ENCODE measurements around the gene HCRTR1.

HCRTR1 gene

DNA sequence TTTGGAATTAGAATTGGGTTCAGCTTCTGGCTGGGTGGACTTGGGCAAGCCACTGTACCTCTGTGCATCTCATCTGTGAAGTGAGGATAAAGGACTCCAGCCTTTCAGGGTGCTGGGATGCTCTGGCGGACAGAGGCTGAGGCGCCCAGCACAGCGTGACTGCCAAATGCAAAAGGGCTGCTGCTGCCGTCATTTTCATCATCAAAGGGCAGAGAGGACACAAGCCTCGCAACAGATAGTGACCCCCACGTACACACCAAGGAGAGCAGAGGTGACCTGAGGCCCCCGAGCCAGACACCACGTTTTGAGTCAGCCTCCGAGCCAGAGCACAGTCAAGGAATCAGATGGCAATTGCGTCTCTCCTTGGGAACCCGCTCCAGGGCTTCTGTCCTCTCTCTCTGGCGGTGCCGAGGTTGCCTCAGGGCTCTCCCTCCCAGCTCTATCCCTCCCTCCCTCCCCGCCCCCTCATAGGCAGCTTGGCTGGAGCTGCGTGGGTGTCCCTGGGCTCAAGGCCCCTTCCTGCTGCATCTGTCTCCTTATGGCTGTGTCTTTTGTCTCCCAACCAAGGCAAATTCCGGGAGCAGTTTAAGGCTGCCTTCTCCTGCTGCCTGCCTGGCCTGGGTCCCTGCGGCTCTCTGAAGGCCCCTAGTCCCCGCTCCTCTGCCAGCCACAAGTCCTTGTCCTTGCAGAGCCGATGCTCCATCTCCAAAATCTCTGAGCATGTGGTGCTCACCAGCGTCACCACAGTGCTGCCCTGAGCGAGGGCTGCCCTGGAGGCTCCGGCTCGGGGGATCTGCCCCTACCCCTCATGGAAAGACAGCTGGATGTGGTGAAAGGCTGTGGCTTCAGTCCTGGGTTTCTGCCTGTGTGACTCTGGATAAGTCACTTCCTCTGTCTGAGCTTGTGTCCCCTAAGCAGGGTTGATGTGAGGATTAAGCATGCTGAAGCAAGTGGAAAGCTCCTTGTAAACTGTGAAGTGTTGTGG is 9.0 kb downstream of the HCRTR1 start:
- no peak for DNase-seq (ENCODE audit: low read depth)

DNA sequence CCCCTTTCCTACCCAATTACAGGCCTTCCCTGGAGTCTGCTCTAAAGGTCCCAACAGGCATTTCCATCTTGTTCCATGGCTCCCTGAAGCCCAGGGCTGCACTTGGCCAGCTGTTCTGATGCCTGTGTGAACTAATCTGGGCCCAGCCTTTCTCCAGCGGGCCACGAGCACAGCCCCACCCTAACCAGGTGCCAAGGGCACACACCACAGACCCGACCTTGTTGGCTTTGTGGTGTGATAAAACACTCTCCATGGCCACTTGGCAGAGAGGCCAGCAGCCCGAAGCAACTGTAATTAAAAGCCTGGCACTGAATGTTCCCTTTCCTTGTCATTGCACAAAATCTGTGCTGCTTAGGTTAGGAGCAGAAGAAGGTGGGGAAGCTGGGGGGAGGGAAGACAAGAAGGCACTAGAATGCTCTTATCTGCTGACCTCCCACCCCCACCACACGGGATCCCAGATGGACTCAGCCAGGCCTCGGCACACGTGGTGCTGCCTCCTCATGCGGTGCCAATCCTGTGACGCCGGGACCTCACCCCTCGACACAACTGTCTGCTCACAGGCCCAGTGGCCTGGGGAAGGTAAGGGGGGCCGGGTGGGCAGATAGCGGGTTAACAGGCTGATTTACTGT is 9.9 kb downstream of the HCRTR1 start:
- DNase-seq (ENCODE audit: low read depth) = no peak

DNA sequence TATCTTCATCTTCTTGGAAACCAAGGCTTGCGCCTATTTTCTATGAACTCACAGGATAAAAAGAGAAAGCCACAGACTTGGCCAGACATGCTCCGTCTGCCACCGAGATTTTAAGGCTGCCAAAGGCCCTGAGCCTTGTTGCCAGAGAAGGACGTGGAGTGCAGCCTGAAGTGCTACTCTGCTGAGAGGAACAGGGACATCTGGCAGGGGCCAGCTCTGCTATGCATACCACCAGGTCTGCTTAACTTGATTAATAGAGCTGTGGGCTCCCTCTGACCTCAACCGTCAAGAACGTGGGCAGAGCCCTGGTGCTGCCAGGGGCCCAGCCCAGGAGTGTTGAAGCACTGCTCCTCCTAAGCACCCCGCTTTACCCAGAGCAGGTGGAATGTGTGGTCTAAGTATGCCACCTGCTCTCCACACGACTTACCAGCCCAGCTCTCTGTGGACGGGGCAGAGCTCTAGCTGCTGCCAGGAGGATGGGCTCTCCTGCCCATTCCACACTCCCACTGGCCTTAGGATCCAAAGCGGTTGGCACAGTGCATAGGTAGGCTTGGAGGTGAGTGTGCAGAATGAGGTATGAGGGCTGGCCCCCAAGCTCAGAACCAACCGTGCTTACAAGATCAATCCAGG is 10.6 kb downstream of the HCRTR1 start:
- no peak for DNase-seq (ENCODE audit: low read depth)

- DNase-seq (ENCODE audit: low read depth) = no peak
Measured at GRCh38 chr1:31628931-31629556, 11.6 kb downstream of the HCRTR1 start.

DNA sequence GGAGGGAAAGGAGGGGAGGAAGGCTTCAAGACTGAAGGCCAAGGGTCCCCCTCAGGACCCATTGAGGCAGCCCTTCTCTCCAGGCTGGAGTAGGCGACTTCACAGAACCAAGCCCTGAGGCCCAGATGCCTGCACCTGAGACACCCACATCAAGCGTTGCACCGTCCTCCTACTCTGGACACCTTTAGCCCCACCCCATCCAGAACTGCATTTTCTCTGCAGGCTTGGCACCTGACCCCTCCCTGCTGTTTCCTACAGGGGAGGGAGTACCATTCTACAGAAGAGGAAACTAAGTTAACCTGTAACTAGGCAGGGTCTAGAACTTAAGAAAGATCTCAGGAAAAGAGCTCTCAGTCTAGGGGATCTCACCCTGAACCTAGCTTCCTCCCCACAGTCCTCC is 15.2 kb downstream of the HCRTR1 start:
- no peak for DNase-seq (ENCODE audit: low read depth)

DNA sequence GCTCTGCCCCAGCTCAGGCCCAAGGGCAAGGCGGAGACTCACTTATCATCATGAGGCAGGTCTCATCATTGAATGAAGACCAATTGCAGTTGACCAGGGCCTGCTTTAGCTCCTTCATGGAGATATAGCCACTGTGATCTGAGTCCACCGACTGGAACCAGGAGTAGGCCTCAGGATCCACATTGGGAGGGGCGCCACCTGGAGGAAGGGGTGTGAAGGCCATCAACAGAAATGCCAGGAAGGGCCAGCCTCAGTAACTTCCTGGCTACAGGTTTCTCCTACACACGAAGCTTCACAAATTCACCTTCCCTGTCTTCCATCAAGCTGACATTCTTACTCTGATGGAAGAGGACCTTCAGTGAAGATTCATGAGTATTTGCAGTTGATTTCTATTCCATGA is 15.6 kb downstream of the HCRTR1 start:
- DNase-seq (ENCODE audit: low read depth) = no peak

DNA sequence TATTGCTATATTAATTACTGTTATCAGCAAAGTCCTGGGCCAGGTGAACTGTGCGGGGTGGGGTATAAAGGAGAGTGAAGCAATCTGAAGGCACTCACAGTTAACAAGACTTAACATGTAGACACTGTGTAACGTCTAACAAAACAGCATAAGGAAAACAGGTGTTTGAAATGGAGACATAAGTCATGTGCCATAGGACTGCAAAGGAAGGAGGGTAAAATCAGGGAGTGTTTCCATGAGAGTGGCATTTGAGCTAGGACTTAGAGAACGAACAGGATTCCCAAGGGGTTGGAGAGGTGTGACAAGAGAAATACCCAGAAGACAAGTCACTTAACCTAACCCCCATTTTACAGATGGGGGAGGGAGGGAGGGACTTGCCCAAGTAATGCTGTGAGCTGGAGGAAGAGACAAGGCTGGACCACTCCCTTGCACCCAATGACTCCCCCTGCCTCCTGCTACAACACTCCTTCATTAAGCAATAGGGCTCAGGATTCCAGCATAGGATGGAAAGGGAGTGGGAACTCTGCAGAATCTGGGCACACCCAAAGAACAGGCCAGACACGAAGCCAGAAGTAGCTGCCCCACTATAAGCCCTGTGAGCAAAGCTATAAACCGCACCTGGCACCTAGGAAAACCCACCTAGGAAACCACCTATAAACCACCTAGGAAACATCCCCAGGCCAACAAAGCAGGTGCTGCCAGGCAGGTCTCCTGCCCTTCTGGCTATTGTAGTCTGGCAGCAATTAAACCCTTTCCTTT is 20.6 kb downstream of the HCRTR1 start:
- no peak for DNase-seq (ENCODE audit: low read depth)

GRCh38 chr1:31639543-31639942 is 22.1 kb downstream of the HCRTR1 start:
- no peak for DNase-seq (ENCODE audit: low read depth)

DNA sequence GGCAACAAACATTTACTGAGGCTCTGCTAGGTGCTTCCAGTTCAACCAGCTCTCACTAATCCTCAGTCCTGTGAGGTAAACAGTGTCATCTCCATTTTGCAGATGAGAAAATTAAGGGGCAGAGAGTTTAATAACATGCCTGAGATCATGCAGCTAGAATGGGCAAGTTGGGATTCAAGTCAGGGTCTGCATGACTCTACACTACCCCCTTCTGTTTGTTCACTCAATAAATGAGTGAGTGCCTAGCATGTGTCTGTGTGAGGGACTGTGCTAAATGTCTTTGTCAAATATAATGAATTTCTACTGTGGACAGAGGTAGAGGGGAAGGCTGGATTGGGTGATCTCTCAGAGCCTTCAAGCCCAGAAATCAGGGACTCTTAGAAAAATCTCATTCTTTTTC is 22.7 kb downstream of the HCRTR1 start:
- no peak for DNase-seq (ENCODE audit: low read depth)

- DNase-seq (ENCODE audit: low read depth) = no peak
Measured at GRCh38 chr1:31640964-31641363, 23.5 kb downstream of the HCRTR1 start.

GRCh38 chr1:31642366-31642765 is 24.9 kb downstream of the HCRTR1 start:
- no peak for DNase-seq (ENCODE audit: low read depth)

DNA sequence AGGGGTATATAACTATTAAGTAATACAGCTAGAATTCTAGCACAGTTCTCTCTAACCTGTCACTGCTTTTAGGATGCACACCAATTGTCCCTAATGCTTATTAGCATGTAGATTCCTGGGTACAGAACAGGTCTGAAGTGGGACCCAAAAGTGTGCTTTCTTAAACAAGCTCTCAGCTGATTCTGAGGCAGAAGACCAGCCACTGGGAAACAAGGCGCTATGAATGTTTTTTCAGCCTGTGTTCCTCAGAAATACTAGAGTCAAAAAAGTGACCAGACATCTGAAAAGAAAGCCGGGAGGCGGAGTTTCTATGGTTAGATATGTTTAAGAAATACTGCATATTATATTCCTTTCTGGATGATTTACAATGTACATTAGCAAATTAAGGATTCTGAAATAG is 25.4 kb downstream of the HCRTR1 start:
- DNase-seq (ENCODE audit: low read depth) = no peak

DNA sequence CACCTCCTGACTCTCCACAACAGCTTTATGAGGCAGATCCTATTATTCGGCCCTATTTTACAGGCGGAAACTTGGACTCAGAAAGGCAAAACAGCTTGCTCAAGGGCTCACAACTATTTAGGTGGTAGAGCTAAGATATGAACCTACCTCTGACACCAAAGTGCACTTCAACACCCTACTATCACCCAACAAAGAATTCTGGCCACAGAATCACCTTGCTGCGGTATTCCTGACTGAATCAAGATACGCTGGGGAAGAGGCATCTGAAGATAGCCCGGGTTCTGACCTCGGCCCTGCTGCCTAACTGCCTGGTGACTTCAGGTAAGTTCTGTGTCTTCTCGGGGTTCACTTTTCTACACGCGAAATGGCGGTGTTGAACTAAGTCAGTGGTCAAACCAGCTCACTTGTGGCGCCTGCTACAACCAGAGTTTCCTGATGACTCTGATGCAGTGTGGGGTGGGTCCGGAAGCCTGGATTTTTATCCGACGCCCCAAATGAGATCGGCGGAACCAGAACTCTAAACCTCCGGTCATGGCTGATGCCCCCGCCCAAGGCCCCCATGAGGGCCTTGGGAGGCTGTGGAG is 26.6 kb downstream of the HCRTR1 start:
- DNase-seq (ENCODE audit: low read depth) = no peak

DNA sequence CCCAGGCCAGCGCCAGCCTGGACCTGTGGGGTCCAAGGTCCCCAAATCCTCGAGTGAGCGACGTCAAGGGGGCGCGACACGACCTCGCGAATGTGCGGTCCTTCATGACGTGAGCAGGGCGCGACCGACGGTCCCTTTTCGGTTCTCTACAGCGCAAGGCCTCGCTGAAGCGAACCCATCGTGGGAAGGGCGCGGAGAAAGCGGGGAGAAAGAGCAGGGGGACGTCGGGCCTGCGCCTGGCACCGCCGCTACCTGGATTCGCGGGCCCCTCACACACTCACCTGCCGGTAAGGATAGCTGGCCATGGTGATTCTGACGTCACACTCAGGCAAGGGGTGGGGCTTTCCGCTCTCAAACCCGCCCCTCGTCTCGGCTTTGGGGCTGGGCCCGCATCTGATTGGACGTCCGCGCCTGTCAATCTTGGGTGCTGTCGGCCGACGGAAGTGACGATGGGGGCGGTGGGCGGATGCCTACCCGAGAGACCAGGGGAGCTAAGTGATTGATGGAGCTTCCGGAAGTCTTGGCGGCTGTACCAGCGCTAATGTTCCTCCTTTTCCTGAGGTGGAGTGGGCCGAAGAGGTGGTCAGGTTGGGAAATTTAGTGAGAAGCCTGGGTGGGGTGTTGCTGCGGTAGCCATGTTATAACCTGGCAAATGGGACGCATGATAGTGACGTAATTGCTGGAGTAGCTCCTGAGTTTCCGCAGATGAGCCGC is 27.2 kb downstream of the HCRTR1 start, which contains the start of gene PEF1:
Gene PEF1, minus strand, starts transcription at position 317 of the 714 bp plus-strand sequence. Its CDS starts 12 bp downstream, at position 305.
- DNase-seq (ENCODE audit: low read depth) = peak; percentile 98

DNA sequence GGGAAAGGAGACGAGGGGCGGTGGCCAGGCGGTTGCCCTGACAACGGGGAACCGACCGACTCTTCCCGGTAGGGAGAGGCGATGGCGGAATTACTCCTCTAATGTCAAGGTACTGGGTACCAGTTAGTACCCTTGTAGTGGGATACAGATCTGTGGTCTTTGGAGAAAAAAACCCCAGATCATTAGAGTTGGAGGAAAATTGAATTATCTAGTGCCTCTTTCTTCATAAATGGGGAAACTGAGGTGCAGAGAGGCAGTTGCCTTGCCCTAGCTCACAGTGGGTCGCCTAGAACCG is 27.7 kb downstream of the HCRTR1 start:
- DNase-seq (ENCODE audit: low read depth) = no peak

DNA sequence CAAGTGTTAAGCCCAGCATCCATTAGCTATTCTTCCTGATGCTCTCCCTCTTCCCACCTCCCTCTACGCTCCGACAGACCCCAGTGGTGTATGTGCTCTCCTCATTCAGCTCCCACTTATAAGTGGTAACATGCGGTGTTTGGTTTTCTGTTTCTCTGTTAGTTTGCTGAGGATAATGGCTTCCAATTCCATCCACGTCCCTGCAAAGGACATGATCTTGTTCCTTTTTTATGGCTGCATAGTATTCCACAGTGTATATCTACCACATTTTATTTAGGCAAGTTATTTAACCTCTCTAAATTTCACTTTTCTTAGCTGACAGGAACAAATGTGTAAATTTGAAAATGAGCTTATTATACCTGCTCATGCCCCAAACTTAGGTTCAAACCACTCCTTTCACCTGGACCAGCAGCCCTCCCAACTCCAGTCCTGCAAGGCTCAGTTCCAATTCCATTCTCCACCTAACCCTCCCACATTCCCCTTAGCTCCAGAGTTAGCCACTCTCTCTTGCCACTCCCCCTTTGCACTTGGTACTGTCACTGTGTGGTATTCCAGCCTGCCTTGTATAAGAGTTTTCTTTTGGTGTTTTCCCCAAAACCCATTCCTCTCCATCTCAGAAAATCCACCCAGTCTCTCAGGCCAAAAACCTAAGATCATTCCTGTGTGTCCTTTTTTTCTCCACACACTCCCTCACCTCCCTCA is 28.9 kb downstream of the HCRTR1 start:
- no peak for DNase-seq (ENCODE audit: low read depth)

DNA sequence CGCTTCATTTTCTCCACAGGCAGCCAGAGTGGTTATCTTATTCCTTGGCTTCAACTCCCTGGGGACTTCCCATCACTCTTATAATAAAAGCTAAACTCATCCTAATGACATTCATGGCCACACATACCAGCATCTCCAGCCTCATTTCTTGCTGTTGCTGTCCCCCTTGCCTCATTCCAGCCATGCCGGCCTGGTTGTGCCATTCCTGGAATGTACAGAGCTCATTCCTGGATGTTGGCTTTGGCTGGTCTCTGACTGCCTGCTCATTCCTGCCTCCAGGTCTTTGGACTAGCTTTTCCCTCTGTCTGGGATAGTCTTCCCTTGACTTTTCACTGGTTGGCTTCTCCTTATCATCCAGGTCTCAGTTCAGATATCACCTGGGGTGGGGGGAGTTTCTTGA is 29.6 kb downstream of the HCRTR1 start:
- DNase-seq (ENCODE audit: low read depth) = no peak

DNA sequence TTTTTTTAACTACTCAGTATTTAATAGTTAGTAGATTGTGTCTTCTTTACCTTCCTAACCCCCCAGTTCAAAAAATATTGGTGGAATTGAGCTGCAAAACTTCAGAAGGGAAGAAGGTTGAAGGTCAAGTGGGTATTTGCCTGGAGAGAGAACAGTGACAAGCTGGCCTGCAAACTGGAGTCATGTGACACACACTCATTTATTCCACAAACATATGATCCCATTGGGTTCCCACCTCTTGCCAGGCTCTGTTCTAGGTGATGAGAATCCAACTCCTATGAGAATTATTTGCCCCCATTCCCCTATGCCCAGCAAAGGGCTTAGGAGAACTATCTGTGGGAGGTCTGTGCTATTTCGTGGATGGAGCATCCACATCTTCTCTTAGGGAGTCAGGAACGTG is 30.7 kb downstream of the HCRTR1 start:
- DNase-seq (ENCODE audit: low read depth) = no peak

DNA sequence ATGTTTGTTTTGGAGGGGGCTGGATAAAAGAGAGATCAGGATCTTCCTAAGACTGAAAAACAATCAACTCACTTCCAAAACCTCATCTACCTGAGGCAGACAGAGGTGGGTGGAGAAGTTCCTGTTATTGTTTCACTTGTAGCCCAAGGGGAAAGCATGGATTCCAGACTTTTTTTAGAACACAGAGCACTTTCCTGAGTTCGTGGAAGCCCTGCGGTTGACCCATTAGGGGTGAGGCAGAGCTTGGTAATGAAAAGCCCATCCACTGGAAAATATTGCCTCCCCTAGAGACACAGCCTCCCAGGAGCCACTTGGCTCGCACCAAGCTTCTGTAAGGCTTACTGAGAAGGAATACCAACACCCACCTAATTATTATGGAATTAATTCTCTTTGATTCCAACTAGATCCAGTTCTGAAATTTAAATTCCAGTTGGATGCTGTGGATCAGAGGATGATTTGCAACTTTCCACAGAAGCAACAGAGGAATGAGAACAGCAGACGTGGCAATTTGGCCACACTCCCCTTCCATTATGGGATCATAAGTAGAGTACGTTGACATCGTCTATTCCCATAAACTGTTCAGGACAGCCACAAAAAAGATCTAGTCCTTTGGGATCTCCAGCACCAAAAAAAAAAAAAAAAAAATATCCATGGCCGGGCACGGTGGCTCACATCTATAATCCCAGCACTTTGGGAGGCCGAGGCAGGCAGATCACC is 31.3 kb downstream of the HCRTR1 start:
- DNase-seq (ENCODE audit: low read depth) = no peak
